Thyroid gland (tissue), 4 donors: Measurements from ENCODE around the gene SPI1.
A peak's percentile ranks its signal among the peaks of the same experiment; 100 is the strongest.

ENCODE experiments used
- CTCF ChIP-seq, 6 experiments: fragments of 200-600 bp in 3 of 6; fragments of 450-650 bp in 3 of 6; sonication (generic) in 3 of 6; IDR thresholded peaks; one replicate each; pipeline ENCODE4 v1.5.1; 2016 to 2019; ENCODE audit warnings: antibody characterized with exemption in 6 of 6, mild to moderate bottlenecking in 2 of 6, inconsistent platforms in 1 of 6, moderate library complexity in 1 of 6
- POLR2A ChIP-seq, 2 donors: fragments of 450-650 bp; IDR thresholded peaks; one replicate each; pipeline ENCODE4 v1.6.1; 2017; ENCODE audit warnings: antibody characterized with exemption in 2 of 2, mild to moderate bottlenecking in 2 of 2, moderate library complexity in 1 of 2

GRCh38 chr11:47399860-47400767 lies 21.8 kb upstream of the SPI1 start:
- TF ChIP-seq POLR2A (IDR thresholded peaks at IDR 0.05), result peak in 1 of 2 donors; percentile 50
- TF ChIP-seq CTCF (IDR thresholded peaks at IDR 0.05), result no peak
